GM10266 (cell line): ENCODE measurements around the gene SMS.

ENCODE experiments used
- DNase-seq: peaks from one replicate; pipeline ENCODE4 v3.0.0; 2012; ENCODE audit errors: extremely low spot score
- TF ChIP-seq, protein P1 (sequence below): IDR thresholded peaks from 2 replicates; pipeline ENCODE4 v1.5.1; 2012; ENCODE audit warnings: mild to moderate bottlenecking, low read depth; ENCODE audit not compliant: control insufficient read depth, insufficient read depth; ENCODE audit errors: missing control alignments

Gene SMS

DNA sequence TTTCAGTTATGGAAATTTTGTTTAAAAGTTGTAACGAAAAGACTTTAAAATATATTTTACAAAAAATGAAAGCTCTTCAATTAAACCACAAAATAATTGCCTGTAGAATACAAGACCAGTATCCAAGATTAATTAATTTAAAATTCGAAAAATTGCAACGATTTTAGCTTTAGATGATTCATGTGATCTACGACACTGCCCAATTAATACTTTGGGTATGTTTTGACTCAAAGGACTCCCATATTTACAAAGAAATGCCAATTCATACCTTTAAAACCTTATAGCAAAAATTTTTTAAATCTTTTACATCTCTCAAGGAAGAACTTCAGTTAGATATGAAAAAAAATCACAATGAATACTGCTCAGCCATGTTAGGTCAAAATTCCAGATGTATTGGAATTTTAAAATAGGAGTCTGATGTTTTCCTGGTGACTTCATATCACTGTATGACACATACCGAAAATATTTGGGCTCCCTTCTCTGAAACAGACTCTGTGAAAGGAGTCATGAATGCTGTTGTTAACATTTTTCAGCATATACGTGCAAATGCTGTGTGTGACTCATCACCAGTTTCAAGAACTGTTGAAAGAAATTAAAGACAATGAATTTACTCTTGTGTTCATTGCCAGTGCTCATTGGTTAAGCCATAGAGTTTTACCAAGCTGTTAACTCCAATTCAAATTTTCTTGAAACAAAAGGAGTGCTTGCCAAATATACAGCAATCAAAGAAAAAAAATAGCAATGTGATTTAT lies 13.8 kb upstream of the SMS start:
- TF ChIP-seq, protein P1, sequence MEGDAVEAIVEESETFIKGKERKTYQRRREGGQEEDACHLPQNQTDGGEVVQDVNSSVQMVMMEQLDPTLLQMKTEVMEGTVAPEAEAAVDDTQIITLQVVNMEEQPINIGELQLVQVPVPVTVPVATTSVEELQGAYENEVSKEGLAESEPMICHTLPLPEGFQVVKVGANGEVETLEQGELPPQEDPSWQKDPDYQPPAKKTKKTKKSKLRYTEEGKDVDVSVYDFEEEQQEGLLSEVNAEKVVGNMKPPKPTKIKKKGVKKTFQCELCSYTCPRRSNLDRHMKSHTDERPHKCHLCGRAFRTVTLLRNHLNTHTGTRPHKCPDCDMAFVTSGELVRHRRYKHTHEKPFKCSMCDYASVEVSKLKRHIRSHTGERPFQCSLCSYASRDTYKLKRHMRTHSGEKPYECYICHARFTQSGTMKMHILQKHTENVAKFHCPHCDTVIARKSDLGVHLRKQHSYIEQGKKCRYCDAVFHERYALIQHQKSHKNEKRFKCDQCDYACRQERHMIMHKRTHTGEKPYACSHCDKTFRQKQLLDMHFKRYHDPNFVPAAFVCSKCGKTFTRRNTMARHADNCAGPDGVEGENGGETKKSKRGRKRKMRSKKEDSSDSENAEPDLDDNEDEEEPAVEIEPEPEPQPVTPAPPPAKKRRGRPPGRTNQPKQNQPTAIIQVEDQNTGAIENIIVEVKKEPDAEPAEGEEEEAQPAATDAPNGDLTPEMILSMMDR, result no peak
- no peak for DNase-seq

GRCh38 chrX:21929209-21929608 lies 11.3 kb upstream of the SMS start:
- no peak for DNase-seq
- TF ChIP-seq, protein P1, result no peak

DNA sequence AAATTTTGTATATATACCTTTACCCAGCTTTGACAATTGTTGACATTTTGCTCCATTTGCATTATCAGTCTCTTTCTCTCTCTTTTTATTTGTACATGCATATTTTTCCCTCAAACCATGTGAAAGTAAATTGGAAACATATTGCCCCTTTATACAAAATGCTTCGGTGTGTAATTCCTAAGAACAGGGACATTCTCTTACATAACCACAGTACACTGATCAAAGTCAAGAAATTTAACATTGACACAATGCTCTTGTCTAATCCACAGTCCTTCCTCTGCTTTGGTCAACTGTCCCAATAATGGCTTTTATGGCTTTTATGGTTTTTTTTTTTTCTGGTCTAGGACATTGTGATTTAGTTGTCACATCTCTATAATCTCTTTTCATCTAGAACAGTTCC lies 9.5 kb upstream of the SMS start:
- DNase-seq, result no peak
- TF ChIP-seq, protein P1, result no peak

GRCh38 chrX:21932292-21933002 lies 8.1 kb upstream of the SMS start:
- TF ChIP-seq, protein P1, result no peak
- no peak for DNase-seq

- DNase-seq, result no peak
- TF ChIP-seq, protein P1, result no peak
These were observed 7.4 kb upstream of the SMS start for GRCh38 chrX:21933077-21933476.

DNA sequence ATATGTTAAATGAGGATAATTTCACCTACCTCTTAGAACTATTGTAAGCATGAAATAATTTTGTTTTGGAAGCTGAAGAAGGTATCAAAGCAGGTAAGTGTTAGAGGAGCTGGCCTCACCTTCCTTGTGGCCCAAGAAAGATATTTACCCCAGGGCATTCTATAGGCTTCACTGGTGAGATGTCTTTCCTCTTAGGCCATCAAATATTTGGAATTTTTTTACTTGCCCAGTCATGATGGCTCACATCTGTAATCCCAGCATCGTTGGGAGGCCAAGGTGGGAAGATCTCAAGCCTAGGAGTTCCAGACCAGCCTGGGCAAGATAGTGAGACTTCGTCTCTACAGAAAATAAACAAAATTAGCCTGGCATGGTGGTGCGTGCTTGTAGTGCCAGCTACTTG lies 6.1 kb upstream of the SMS start:
- TF ChIP-seq, protein P1, result no peak
- no peak for DNase-seq

DNA sequence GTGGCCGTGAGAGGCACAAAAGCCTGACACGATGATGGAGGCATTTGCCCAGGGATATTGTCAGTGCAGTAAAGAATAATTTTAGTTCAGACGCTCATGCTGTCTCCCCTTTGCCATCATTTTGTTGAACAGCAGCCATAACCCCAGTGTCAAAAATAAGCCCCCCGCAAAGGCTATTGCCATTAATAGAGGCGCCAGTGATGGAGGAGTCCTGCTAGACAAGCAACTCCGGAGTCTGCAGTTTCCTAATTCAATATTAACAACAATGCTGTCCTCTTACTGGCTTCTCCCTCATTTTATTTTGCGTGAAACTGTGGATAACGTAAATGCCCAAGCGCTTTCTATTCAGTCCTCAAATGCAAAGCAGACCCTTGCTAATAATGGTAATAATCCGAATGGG lies 603 bp upstream of the SMS start:
- DNase-seq, result no peak
- TF ChIP-seq, protein P1, result no peak
